Measurements from ENCODE around the gene SPTB.
"Not testable (repeated sequence)": the region's sequence is repeated elsewhere in the genome, so short reads cannot be mapped to it uniquely, and the experiment has no call there.

The SPTB gene

DNA sequence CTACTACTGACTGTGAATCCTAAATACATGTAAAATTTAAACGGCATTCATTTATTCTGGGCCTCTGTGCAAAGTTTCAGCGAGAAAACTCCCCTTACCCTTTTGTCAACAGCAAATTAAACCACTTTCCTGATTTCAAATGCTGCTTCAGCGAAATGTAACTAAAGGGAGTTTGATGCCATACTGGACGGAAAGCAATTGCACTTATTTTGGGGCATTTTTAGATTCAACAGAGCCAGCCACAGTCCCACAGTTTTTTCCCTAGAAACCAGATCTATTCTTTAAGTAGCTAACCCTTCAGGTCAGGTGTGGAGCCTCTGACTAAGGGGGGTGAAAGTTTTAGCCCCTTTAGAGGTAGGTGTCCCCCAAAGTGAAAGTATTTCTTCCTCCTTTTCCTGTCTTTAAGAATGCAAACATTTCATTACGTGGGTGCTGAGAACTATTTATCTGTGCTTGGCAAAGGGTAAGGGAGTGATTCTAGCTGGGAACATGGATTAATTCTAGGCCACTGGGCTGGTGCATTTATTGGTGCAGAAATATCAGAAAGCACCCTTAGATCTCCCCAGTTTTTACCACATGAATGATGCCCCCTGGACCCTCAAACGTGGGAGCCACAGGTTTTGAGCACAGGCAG lies 72.7 kb downstream of the SPTB start:
- Histone ChIP-seq H3K36me3 (replicated peaks) (no peaks in the 10 kb centered on the region), H3K27me3 (replicated peaks) (no peaks in the 10 kb centered on the region), H3K27ac (peak overlapping the region; percentile 79), H3K4me3 (ENCODE audit: low read depth, low read length) (no peak overlapping the region)
- peak; percentile 9 for DNase-seq
- in situ Hi-C loops (cut with HindIII; ENCODE audit: low pct_ligation_motif_present, low sequenced_read_pairs): no loop called here
- TF ChIP-seq, protein P1, sequence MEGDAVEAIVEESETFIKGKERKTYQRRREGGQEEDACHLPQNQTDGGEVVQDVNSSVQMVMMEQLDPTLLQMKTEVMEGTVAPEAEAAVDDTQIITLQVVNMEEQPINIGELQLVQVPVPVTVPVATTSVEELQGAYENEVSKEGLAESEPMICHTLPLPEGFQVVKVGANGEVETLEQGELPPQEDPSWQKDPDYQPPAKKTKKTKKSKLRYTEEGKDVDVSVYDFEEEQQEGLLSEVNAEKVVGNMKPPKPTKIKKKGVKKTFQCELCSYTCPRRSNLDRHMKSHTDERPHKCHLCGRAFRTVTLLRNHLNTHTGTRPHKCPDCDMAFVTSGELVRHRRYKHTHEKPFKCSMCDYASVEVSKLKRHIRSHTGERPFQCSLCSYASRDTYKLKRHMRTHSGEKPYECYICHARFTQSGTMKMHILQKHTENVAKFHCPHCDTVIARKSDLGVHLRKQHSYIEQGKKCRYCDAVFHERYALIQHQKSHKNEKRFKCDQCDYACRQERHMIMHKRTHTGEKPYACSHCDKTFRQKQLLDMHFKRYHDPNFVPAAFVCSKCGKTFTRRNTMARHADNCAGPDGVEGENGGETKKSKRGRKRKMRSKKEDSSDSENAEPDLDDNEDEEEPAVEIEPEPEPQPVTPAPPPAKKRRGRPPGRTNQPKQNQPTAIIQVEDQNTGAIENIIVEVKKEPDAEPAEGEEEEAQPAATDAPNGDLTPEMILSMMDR (IDR thresholded peaks at IDR 0.05; ENCODE audit: low read depth, low read length, missing control alignments): no peak

DNA sequence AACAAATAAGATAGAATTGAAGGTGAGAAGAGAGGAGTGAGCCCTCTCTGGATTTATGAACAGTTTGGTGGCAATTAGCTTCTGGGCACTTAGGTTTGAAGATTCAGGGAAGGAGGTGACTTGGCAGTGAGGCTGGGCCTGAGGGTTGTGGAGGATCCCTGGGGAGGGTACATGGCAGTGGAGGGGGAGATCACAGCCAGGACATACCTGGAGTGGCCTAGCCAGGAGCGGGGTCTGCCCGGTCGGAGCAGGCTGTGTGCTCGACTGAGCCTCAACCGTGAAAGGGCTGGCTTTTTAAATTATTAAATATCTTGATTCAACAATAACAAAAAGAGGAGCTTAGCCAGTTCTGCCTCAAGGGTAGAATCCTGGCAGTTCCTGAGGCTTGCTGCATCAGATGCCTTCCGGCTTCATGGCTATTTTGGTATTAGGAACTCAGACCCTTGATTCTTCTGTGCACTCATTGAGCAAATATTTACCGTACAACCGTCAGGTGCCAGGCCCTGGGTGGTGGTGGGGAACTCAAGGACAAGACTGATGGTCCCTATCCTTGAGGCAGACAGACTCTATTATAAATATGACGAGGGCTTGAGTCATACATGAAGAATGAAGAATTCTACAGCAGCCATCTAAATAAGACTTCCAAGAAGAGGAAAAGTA lies 73.4 kb downstream of the SPTB start:
- peak; percentile 82 for DNase-seq
- no peaks in the 10 kb centered on the region for H3K27me3 ChIP-seq (replicated peaks)
- H3K4me3 ChIP-seq (ENCODE audit: low read depth, low read length): no peak overlapping the region
- peak overlapping the region; percentile 79 for H3K27ac ChIP-seq
- in situ Hi-C loops (cut with HindIII; ENCODE audit: low pct_ligation_motif_present, low sequenced_read_pairs): no loop called here
- TF ChIP-seq, protein P1 (IDR thresholded peaks at IDR 0.05; ENCODE audit: low read depth, low read length, missing control alignments): no peak
- no peaks in the 10 kb centered on the region for H3K36me3 ChIP-seq (replicated peaks)

DNA sequence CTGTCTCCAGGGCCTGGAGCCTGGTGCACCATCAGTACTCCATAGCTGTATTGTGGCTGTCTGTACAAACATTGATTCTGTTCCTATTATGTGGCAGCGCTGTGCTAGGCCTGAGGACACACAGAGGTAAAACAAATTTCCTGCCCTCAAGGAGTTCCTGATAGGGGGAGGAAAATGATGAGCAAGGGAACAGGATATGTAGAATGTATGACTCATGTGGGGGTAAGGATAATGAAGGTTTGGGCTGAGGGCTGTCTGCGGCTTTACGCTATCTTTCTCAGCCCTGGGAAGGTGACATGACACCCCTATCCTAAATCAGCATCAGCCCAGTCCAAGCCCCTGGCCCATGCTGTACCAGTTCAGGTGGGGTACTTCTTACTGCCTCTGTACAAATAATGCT lies 74.1 kb downstream of the SPTB start:
- in situ Hi-C loops (cut with HindIII; ENCODE audit: low pct_ligation_motif_present, low sequenced_read_pairs): not testable (repeated sequence)
- DNase-seq: peak; percentile 37

DNA sequence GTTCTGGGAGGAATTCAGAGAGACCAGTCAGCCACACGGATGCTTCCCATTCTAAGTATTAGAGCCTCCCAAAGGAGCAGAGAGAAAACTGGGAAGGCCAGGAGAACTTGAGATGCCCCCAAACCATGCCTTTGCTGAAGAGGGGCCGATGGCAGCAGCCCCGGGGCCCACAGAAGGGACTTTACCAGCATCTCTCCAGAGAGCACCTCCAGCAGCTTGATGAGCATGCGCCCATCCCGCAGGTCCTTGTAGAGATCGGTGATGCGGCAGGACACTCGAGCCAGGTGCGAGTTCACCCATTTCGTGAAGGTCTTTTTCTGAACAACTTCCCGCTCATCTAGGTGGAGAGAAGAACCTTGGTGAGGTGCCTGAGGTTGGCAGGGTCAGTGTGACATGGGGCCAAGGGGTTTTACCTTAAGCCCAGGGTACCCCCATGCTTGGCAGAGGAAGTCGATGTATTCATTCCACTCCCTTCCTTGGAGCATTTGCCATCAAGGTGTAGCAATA lies 74.9 kb downstream of the SPTB start:
- TF ChIP-seq, protein P1 (IDR thresholded peaks at IDR 0.05; ENCODE audit: low read depth, low read length, missing control alignments): no peak
- no peaks in the 10 kb centered on the region for H3K36me3 ChIP-seq (replicated peaks)
- H3K27me3 ChIP-seq (replicated peaks): no peaks in the 10 kb centered on the region
- in situ Hi-C loops (cut with HindIII; ENCODE audit: low pct_ligation_motif_present, low sequenced_read_pairs): no loop called here
- H3K4me3 ChIP-seq (ENCODE audit: low read depth, low read length): no peak overlapping the region
- no peak for DNase-seq
- no peak overlapping the region for H3K27ac ChIP-seq

More for the DNA sequence above, 74.1 kb downstream of the SPTB start:
- H3K4me3 ChIP-seq (ENCODE audit: low read depth, low read length); H3K36me3 ChIP-seq (replicated peaks); H3K27me3 ChIP-seq (replicated peaks): not testable (repeated sequence)
- H3K27ac ChIP-seq: peak overlapping the region; percentile 79

GRCh38 chr14:64801800-64802199 lies 77.9 kb downstream of the SPTB start:
- TF ChIP-seq, protein P1 (IDR thresholded peaks at IDR 0.05; ENCODE audit: low read depth, low read length, missing control alignments): peak; percentile 73
- in situ Hi-C loops (cut with HindIII; ENCODE audit: low pct_ligation_motif_present, low sequenced_read_pairs): no loop called here
- peak; percentile 36 for DNase-seq

DNA sequence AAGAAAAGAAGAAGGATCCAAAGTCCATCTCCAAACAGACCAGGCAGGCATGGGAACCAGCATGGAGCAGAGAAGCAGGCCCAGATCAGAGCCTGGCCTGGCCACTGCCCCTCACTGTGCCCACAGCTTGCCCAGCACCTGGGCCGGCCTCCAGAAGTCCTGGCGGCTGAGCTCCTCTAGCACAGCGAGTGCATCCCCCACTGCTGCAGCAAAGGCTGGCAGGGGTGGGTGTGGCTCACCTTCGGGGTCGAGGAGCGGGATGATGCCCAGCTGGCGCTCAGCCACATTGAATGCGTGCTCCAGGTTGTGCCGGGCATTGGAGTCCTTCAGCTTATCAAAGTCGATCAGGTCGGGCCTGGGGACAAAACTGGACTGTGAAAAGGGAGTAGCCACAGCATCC lies 78.7 kb downstream of the SPTB start:
- no peak for DNase-seq
- Histone ChIP-seq H3K27ac (no peak overlapping the region), H3K4me3 (ENCODE audit: low read depth, low read length) (no peak overlapping the region), H3K36me3 (replicated peaks) (no peaks in the 10 kb centered on the region), H3K27me3 (replicated peaks) (no peaks in the 10 kb centered on the region)
- TF ChIP-seq, protein P1 (IDR thresholded peaks at IDR 0.05; ENCODE audit: low read depth, low read length, missing control alignments): no peak
- in situ Hi-C loops (cut with HindIII; ENCODE audit: low pct_ligation_motif_present, low sequenced_read_pairs): no loop called here

More at GRCh38 chr14:64801800-64802199, 77.9 kb downstream of the SPTB start:
- H3K27ac ChIP-seq: no peak overlapping the region
- H3K27me3 ChIP-seq (replicated peaks): no peaks in the 10 kb centered on the region
- H3K4me3 ChIP-seq (ENCODE audit: low read depth, low read length): no peak overlapping the region
- no peaks in the 10 kb centered on the region for H3K36me3 ChIP-seq (replicated peaks)
